ENCODE measurements around the gene RASA3. TPM values are rescaled to one million over a fixed set of nuclear protein-coding genes. Genes with fewer than 3 reads are reported as not detected.

Gene RASA3
- total RNA-seq, 1 donor from 2014 or later: 41.1 TPM

GRCh38 chr13:113949546-113949945 is 182.9 kb downstream of the RASA3 start:
- H3K9ac ChIP-seq (ENCODE audit: low read length): no peak overlapping the region
- peaks cover 5% of the 10 kb centered on the region for H3K36me3 ChIP-seq (ENCODE audit: insufficient read depth, low read length)
- H3K27ac ChIP-seq (ENCODE audit: low read depth, low read length): no peak overlapping the region
- no peak for DNase-seq (ENCODE audit: low read depth)
- H3K4me2 ChIP-seq (ENCODE audit: low read length): no peak overlapping the region
- Mint-ChIP-seq H3K27ac (ENCODE audit: unreplicated experiment) (no peak overlapping the region), H3K4me3 (ENCODE audit: unreplicated experiment) (no peak overlapping the region), H3K36me3 (ENCODE audit: low read depth, unreplicated experiment) (peaks cover 34% of the 10 kb centered on the region), H3K4me1 (ENCODE audit: low read depth, unreplicated experiment) (no peaks in the 10 kb centered on the region), H3K27me3 (ENCODE audit: low read depth, unreplicated experiment) (no peaks in the 10 kb centered on the region), H3K9me3 (ENCODE audit: unreplicated experiment) (peaks cover 5% of the 10 kb centered on the region)
- no peak for FAIRE-seq
- H3K79me2 ChIP-seq (ENCODE audit: insufficient read depth, low read length): no peaks in the 10 kb centered on the region
- peaks cover 28% of the 10 kb centered on the region for H4K20me1 ChIP-seq (ENCODE audit: insufficient read depth, low read length)
- H3K9me3 ChIP-seq (ENCODE audit: insufficient read depth, low read depth, low read length): no peaks in the 10 kb centered on the region
- H2AFZ ChIP-seq (ENCODE audit: low read depth, low read length): no peak overlapping the region
- TF ChIP-seq EZH2 (IDR thresholded peaks at IDR 0.05; ENCODE audit: insufficient read depth, low read length): no peak
- no peak for TF ChIP-seq CTCF (IDR thresholded peaks at IDR 0.05; ENCODE audit: insufficient read depth, low read depth, low read length)
- H3K27me3 ChIP-seq (ENCODE audit: insufficient read depth, low read length): no peaks in the 10 kb centered on the region
- H3K4me1 ChIP-seq (ENCODE audit: insufficient read depth, low read length): no peaks in the 10 kb centered on the region
- no peak overlapping the region for H3K4me3 ChIP-seq (ENCODE audit: insufficient read depth, low read depth, low read length)

- no peak overlapping the region for H2AFZ ChIP-seq (ENCODE audit: low read depth, low read length)
- H3K4me2 ChIP-seq (ENCODE audit: low read length): no peak overlapping the region
- no peaks in the 10 kb centered on the region for H3K79me2 ChIP-seq (ENCODE audit: insufficient read depth, low read length)
- H3K4me3 ChIP-seq (ENCODE audit: insufficient read depth, low read depth, low read length): no peak overlapping the region
- H4K20me1 ChIP-seq (ENCODE audit: insufficient read depth, low read length): peaks cover 27% of the 10 kb centered on the region
- Mint-ChIP-seq H3K4me3 (ENCODE audit: unreplicated experiment) (no peak overlapping the region), H3K36me3 (ENCODE audit: low read depth, unreplicated experiment) (peaks cover 29% of the 10 kb centered on the region), H3K9me3 (ENCODE audit: unreplicated experiment) (peaks cover 9% of the 10 kb centered on the region), H3K4me1 (ENCODE audit: low read depth, unreplicated experiment) (no peaks in the 10 kb centered on the region), H3K27me3 (ENCODE audit: low read depth, unreplicated experiment) (no peaks in the 10 kb centered on the region), H3K27ac (ENCODE audit: unreplicated experiment) (no peak overlapping the region)
- H3K9me3 ChIP-seq (ENCODE audit: insufficient read depth, low read depth, low read length): no peaks in the 10 kb centered on the region
- DNase-seq (ENCODE audit: low read depth) (no peak), FAIRE-seq (no peak)
- H3K27ac ChIP-seq (ENCODE audit: low read depth, low read length): no peak overlapping the region
- no peak for TF ChIP-seq CTCF (IDR thresholded peaks at IDR 0.05; ENCODE audit: insufficient read depth, low read depth, low read length)
- TF ChIP-seq EZH2 (IDR thresholded peaks at IDR 0.05; ENCODE audit: insufficient read depth, low read length): no peak
- H3K27me3 ChIP-seq (ENCODE audit: insufficient read depth, low read length): no peaks in the 10 kb centered on the region
- peaks cover 2% of the 10 kb centered on the region for H3K36me3 ChIP-seq (ENCODE audit: insufficient read depth, low read length)
- no peaks in the 10 kb centered on the region for H3K4me1 ChIP-seq (ENCODE audit: insufficient read depth, low read length)
- H3K9ac ChIP-seq (ENCODE audit: low read length): no peak overlapping the region
Observed at GRCh38 chr13:113948034-113948742, 184.2 kb downstream of the RASA3 start.

- Histone ChIP-seq H3K4me1 (ENCODE audit: insufficient read depth, low read length) (no peaks in the 10 kb centered on the region), H3K36me3 (ENCODE audit: insufficient read depth, low read length) (peaks cover 2% of the 10 kb centered on the region), H3K9me3 (ENCODE audit: insufficient read depth, low read depth, low read length) (no peaks in the 10 kb centered on the region), H3K27me3 (ENCODE audit: insufficient read depth, low read length) (no peaks in the 10 kb centered on the region), H3K4me3 (ENCODE audit: insufficient read depth, low read depth, low read length) (no peak overlapping the region), H3K79me2 (ENCODE audit: insufficient read depth, low read length) (no peaks in the 10 kb centered on the region), H3K9ac (ENCODE audit: low read length) (no peak overlapping the region), H4K20me1 (ENCODE audit: insufficient read depth, low read length) (peaks cover 29% of the 10 kb centered on the region), H3K27ac (ENCODE audit: low read depth, low read length) (no peak overlapping the region), H3K4me2 (ENCODE audit: low read length) (no peak overlapping the region), H2AFZ (ENCODE audit: low read depth, low read length) (no peak overlapping the region)
- DNase-seq (ENCODE audit: low read depth) (no peak), FAIRE-seq (no peak)
- H3K27ac Mint-ChIP-seq (ENCODE audit: unreplicated experiment): no peak overlapping the region
- no peak overlapping the region for H3K4me3 Mint-ChIP-seq (ENCODE audit: unreplicated experiment)
- H3K36me3 Mint-ChIP-seq (ENCODE audit: low read depth, unreplicated experiment): peaks cover 30% of the 10 kb centered on the region
- no peaks in the 10 kb centered on the region for H3K27me3 Mint-ChIP-seq (ENCODE audit: low read depth, unreplicated experiment)
- TF ChIP-seq CTCF (IDR thresholded peaks at IDR 0.05; ENCODE audit: insufficient read depth, low read depth, low read length) (peak; percentile 16), EZH2 (IDR thresholded peaks at IDR 0.05; ENCODE audit: insufficient read depth, low read length) (no peak)
- peaks cover 11% of the 10 kb centered on the region for H3K9me3 Mint-ChIP-seq (ENCODE audit: unreplicated experiment)
- no peaks in the 10 kb centered on the region for H3K4me1 Mint-ChIP-seq (ENCODE audit: low read depth, unreplicated experiment)
Observed at GRCh38 chr13:113947311-113948033, 185.0 kb downstream of the RASA3 start.

Measured in astrocyte (in vitro differentiated cells and primary cell).